Medulla oblongata (tissue), 1 donor: ENCODE measurements around the gene FBXW7.
"Not testable (repeated sequence)": the region's sequence is repeated elsewhere in the genome, so short reads cannot be mapped to it uniquely, and the experiment has no call there.

Experiments used
- DNase-seq: peaks from one replicate; pipeline ENCODE4 v3.0.0-alpha.2; 2015; ENCODE audit errors: extremely low spot score

Gene FBXW7

GRCh38 chr4:152535903-152536544 is at the start of gene FBXW7:
TSS of gene FBXW7 (minus strand) at chr4:152536092. CDS start at chr4:152411803, 124,289 bp downstream.
- peak; percentile 100 for DNase-seq

- no peak for DNase-seq
These were observed 49.1 kb upstream of the FBXW7 start for GRCh38 chr4:152585023-152585441.

- no peak for DNase-seq
These were observed 45.8 kb upstream of the FBXW7 start for GRCh38 chr4:152581536-152582160.

- DNase-seq: no peak
These were observed 44.0 kb upstream of the FBXW7 start for GRCh38 chr4:152579916-152580315.

GRCh38 chr4:152579107-152579764 is 43.3 kb upstream of the FBXW7 start:
- no peak for DNase-seq

- no peak for DNase-seq
These were observed 42.8 kb upstream of the FBXW7 start for GRCh38 chr4:152578670-152579069.

GRCh38 chr4:152577708-152578396 is 42.0 kb upstream of the FBXW7 start:
- DNase-seq: no peak

GRCh38 chr4:152575533-152575932 is 39.6 kb upstream of the FBXW7 start:
- no peak for DNase-seq

GRCh38 chr4:152573861-152574260 is 38.0 kb upstream of the FBXW7 start:
- no peak for DNase-seq

- DNase-seq: no peak
These were observed 36.7 kb upstream of the FBXW7 start for GRCh38 chr4:152572417-152573086.

GRCh38 chr4:152571770-152572169 is 35.9 kb upstream of the FBXW7 start:
- no peak for DNase-seq

- DNase-seq: no peak
These were observed 35.4 kb upstream of the FBXW7 start for GRCh38 chr4:152571296-152571695.

GRCh38 chr4:152565333-152565732 is 29.4 kb upstream of the FBXW7 start:
- no peak for DNase-seq

- no peak for DNase-seq
These were observed 28.4 kb upstream of the FBXW7 start for GRCh38 chr4:152564336-152564735.

GRCh38 chr4:152563209-152563608 is 27.3 kb upstream of the FBXW7 start:
- DNase-seq: no peak

- no peak for DNase-seq
These were observed 23.7 kb upstream of the FBXW7 start for GRCh38 chr4:152559641-152560040.

- DNase-seq: no peak
These were observed 22.5 kb upstream of the FBXW7 start for GRCh38 chr4:152558396-152558795.

GRCh38 chr4:152556834-152557233 is 20.9 kb upstream of the FBXW7 start:
- DNase-seq: no peak

GRCh38 chr4:152556283-152556682 is 20.4 kb upstream of the FBXW7 start:
- DNase-seq: no peak

- DNase-seq: no peak
These were observed 18.9 kb upstream of the FBXW7 start for GRCh38 chr4:152554742-152555141.

GRCh38 chr4:152550687-152551086 is 14.8 kb upstream of the FBXW7 start:
- DNase-seq: not testable (repeated sequence)

- DNase-seq: no peak
These were observed 9.2 kb upstream of the FBXW7 start for GRCh38 chr4:152545088-152545487.
